ENCODE data around the gene SSH2. TPM values are rescaled to one million over a fixed set of nuclear protein-coding genes. Genes with fewer than 3 reads are reported as not detected.

The SSH2 gene
- total RNA-seq, 1 donor = 13.0 TPM

DNA sequence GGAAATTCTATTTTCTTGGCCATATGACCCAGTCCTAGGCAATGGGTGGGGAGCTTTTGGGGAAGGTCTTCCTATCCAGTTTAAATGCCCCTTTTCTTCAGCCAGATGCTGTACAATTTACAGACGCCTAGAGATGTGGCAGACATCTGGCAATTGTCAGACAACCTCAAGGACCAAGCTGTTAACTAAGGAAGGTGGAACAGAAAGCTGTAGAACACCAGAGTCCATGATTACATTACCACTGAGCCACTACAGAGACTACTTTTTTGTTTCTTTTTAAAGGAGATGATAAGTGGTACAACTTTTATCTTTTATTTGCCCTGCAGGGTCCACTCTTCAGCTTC lies 286.2 kb downstream of the SSH2 start:
- Histone ChIP-seq H2AFZ (ENCODE audit: low read length) (no peak overlapping the region), H3K4me3 (ENCODE audit: insufficient read depth, low read length) (no peak overlapping the region), H4K20me1 (ENCODE audit: insufficient read depth, low read length) (no peaks in the 10 kb centered on the region), H3K27me3 (ENCODE audit: insufficient read depth, low read length) (no peaks in the 10 kb centered on the region), H3K4me1 (ENCODE audit: insufficient read depth, low read length) (peaks cover 35% of the 10 kb centered on the region), H3K79me2 (ENCODE audit: insufficient read depth, low read length) (no peaks in the 10 kb centered on the region), H3K9me3 (ENCODE audit: low read depth, low read length) (no peaks in the 10 kb centered on the region), H3K4me2 (ENCODE audit: insufficient read depth, low read length) (no peak overlapping the region), H3K27ac (ENCODE audit: low read depth, low read length) (no peak overlapping the region), H3K36me3 (ENCODE audit: insufficient read depth, low read length) (no peaks in the 10 kb centered on the region)
- no peak for TF ChIP-seq CTCF (IDR thresholded peaks at IDR 0.05; ENCODE audit: extremely low read depth, low read depth, low read length)
- DNase-seq (ENCODE audit: insufficient read length, low spot score, missing footprints) = no peak

GRCh38 chr17:29642171-29642611 lies 287.8 kb downstream of the SSH2 start:
- Histone ChIP-seq H3K79me2 (ENCODE audit: insufficient read depth, low read length) (no peaks in the 10 kb centered on the region), H3K4me2 (ENCODE audit: insufficient read depth, low read length) (no peak overlapping the region), H3K36me3 (ENCODE audit: insufficient read depth, low read length) (no peaks in the 10 kb centered on the region), H3K27ac (ENCODE audit: low read depth, low read length) (no peak overlapping the region), H2AFZ (ENCODE audit: low read length) (no peak overlapping the region), H3K4me1 (ENCODE audit: insufficient read depth, low read length) (peaks cover 35% of the 10 kb centered on the region), H3K9me3 (ENCODE audit: low read depth, low read length) (no peaks in the 10 kb centered on the region), H3K27me3 (ENCODE audit: insufficient read depth, low read length) (no peaks in the 10 kb centered on the region), H4K20me1 (ENCODE audit: insufficient read depth, low read length) (no peaks in the 10 kb centered on the region), H3K4me3 (ENCODE audit: insufficient read depth, low read length) (no peak overlapping the region)
- TF ChIP-seq CTCF (IDR thresholded peaks at IDR 0.05; ENCODE audit: extremely low read depth, low read depth, low read length) = no peak
- DNase-seq (ENCODE audit: insufficient read length, low spot score, missing footprints) = no peak

DNA sequence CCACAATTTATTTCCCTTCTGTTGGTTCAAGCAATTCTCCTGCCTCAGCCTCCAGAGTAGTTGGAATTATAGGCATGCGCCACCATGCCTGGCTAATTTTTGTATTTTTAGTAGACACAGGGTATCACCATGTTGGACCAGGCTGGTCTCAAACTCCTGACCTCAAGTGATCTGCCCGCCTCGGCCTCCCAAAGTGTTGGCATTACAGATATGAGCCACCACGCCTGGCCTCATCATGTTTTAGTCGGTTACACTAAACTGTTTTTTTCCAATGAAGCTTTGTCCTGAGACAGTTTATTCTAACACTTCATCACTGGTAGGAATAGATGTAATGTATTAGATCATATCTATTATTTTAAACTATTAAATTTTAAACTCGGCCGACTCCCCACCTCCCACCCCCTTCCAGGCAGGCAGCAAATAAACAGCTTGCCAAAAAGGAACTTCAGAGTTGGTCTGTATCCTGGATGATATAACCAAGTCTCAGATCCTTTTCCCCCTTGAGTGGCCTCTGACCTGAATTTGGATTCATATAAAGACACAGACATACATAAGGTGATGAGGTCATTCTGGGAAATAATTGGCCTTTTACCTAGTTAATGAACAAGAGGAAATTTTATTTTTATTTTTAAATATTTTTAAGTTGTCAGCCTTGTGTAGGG lies 288.9 kb downstream of the SSH2 start:
- Histone ChIP-seq H3K9me3 (ENCODE audit: low read depth, low read length) (no peaks in the 10 kb centered on the region), H3K27me3 (ENCODE audit: insufficient read depth, low read length) (no peaks in the 10 kb centered on the region), H3K79me2 (ENCODE audit: insufficient read depth, low read length) (no peaks in the 10 kb centered on the region), H2AFZ (ENCODE audit: low read length) (no peak overlapping the region), H3K4me3 (ENCODE audit: insufficient read depth, low read length) (no peak overlapping the region), H3K27ac (ENCODE audit: low read depth, low read length) (peak overlapping the region; percentile 25), H4K20me1 (ENCODE audit: insufficient read depth, low read length) (no peaks in the 10 kb centered on the region), H3K4me2 (ENCODE audit: insufficient read depth, low read length) (no peak overlapping the region), H3K36me3 (ENCODE audit: insufficient read depth, low read length) (no peaks in the 10 kb centered on the region), H3K4me1 (ENCODE audit: insufficient read depth, low read length) (peaks cover 34% of the 10 kb centered on the region)
- no peak for DNase-seq (ENCODE audit: insufficient read length, low spot score, missing footprints)
- TF ChIP-seq CTCF (IDR thresholded peaks at IDR 0.05; ENCODE audit: extremely low read depth, low read depth, low read length) = no peak

GRCh38 chr17:29640413-29640812 lies 289.6 kb downstream of the SSH2 start:
- no peak for DNase-seq (ENCODE audit: insufficient read length, low spot score, missing footprints)
- H3K4me2 ChIP-seq (ENCODE audit: insufficient read depth, low read length) = no peak overlapping the region
- H3K4me3 ChIP-seq (ENCODE audit: insufficient read depth, low read length) = no peak overlapping the region
- no peaks in the 10 kb centered on the region for H3K79me2 ChIP-seq (ENCODE audit: insufficient read depth, low read length)
- H3K36me3 ChIP-seq (ENCODE audit: insufficient read depth, low read length) = no peaks in the 10 kb centered on the region
- H3K27me3 ChIP-seq (ENCODE audit: insufficient read depth, low read length) = no peaks in the 10 kb centered on the region
- TF ChIP-seq CTCF (IDR thresholded peaks at IDR 0.05; ENCODE audit: extremely low read depth, low read depth, low read length) = no peak
- H3K9me3 ChIP-seq (ENCODE audit: low read depth, low read length) = no peaks in the 10 kb centered on the region
- H3K4me1 ChIP-seq (ENCODE audit: insufficient read depth, low read length) = peaks cover 27% of the 10 kb centered on the region
- H3K27ac ChIP-seq (ENCODE audit: low read depth, low read length) = peak overlapping the region; percentile 25
- no peak overlapping the region for H2AFZ ChIP-seq (ENCODE audit: low read length)
- H4K20me1 ChIP-seq (ENCODE audit: insufficient read depth, low read length) = no peaks in the 10 kb centered on the region

Data from osteoblast (primary cell).